Measurements from ENCODE around the gene HELT.

Gene HELT

DNA sequence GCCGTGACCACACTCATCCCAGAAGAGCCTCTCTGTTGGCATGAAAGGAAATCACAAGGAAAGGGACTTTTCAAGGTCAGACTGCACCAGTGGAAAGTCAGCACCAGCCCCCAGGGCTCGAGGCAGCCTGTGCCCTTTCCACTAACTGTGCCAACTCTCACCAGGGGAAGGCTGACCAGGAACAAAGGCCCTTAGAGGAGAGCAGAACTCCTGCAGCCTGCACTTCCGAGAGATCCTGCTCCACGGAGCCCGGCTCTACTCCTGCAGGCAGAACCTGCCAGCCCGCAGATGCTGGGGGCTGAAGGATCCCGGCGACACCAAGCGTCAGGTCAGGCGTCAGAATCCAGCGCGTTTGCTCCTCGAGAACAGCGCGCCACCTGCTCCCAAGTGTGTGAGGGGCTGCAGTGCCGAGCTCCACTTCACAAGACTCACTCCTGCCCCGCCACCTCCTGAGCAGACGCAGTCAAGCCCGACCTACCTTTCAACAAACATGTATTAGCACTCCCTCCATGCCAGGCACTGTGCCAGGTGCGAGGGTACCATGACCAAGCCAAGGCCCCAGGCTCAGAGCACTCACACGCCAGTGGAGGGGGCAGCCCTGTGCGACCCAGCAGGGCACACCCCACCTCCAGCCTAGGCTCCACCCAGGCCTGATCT, 13.6 kb upstream of the HELT start:
- DNase-seq = no peak

DNA sequence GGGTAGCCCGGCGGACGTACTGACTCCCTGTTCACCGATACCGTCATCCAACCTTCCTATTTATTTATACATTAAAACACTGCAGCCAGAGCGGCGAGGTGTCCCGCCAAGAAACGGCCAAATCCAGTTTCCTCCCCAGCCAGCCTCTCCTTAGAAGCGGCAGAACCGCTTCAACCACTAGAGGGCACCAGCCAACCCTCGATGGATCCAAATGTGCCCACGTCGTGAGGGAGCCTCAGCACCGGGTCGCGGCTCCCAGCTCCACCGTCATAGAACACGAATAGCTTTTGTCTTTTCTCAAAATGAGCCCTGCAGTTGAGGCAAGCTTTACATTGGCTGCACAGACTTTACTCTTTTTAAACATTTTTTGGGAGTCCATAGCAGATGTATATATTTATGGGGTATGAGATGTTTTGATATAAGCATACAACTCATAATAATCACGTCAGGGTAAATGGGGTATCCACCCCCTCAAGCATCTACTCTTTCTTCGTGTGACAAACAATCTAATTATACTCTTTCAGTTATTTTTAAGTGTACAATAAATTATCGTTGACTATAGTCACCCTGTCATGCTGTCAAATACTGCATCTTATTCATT, 13.0 kb upstream of the HELT start:
- peak; percentile 89 to 95 (median 94) for DNase-seq

DNA sequence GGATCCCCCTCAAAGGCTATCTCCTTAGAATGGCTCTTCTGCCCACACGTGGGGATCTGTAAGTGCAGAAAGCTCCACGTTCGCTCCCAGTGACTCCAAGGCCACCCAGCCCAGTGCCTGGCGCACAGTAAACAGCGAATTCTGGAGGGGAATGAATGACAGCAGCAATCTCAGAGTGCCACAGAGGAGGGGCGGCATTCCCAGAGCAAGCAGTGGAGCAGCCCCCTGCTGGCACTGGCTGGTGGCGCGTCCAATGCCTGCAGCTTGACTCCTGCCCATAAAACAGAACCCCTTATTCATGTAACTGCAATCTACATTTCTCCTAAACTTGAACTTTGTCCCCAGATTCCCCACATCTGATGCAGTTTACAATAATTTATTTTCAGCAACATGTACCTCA, 6.9 kb upstream of the HELT start:
- DNase-seq = peak; percentile 38 to 59 (median 43)

- DNase-seq = no peak
Observed at GRCh38 chr4:185013417-185014125, 4.7 kb upstream of the HELT start.

DNA sequence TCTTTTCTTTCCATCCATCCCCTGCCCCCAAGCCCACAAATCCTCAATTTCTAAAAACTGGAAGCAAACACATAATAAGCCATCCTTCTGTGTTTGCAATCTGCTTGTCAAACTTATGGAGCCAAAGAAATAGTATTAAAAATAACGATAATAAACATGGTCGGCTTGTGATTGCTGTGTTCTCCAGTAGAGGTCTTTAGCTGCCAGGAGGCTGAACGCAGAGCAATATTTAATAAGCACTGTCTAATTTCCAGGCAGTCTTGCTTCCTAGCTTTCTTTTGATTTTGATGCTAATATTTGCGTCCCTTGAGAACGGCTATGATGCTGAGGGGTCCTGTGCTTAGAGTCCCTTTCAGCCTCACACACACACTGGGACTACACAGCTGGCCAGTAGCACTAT, 3.2 kb upstream of the HELT start:
- DNase-seq = no peak

DNA sequence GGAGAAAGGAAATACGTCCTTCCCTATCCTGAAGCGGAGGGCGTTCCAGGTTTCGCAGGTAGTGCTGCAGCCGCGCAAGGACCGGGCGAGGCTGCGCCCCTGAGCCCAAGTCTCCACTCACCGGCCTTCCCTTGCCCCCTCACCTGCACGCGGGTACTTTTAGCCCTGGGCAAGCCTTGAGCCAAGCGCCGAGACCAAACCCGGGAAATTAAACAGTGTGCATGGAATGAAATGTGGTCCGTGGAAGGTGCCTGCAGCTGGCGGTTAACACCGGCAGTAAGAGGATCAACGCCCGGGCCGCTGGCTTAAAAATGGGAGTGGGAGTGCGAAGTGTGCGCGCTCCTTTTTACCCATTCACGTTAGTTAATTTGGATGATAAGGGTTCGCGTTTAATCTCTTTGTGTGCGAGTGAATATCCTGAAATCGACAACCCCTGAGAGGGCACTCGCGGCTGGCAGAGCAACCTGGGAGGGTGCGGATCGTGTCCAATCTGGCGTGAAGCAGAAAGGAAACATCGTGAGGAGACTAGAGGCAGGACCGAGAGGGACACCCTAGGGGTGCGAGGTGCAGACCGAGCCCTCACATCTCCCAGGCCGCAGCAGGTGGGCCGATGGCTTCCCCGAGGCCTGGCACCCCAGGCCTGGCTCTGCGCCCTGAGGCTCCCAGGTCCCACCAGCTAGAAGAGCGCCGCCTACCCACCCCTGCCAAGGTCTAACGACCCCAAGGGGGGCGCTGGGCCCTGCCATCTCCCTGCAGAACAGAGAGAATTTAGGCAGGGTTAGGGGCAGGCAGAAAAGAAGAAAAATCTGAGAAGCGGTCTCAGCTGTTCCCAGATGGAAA, 2.0 kb upstream of the HELT start:
- DNase-seq = no peak

GRCh38 chr4:185016946-185017758, 1.1 kb upstream of the HELT start:
- no peak for DNase-seq

DNA sequence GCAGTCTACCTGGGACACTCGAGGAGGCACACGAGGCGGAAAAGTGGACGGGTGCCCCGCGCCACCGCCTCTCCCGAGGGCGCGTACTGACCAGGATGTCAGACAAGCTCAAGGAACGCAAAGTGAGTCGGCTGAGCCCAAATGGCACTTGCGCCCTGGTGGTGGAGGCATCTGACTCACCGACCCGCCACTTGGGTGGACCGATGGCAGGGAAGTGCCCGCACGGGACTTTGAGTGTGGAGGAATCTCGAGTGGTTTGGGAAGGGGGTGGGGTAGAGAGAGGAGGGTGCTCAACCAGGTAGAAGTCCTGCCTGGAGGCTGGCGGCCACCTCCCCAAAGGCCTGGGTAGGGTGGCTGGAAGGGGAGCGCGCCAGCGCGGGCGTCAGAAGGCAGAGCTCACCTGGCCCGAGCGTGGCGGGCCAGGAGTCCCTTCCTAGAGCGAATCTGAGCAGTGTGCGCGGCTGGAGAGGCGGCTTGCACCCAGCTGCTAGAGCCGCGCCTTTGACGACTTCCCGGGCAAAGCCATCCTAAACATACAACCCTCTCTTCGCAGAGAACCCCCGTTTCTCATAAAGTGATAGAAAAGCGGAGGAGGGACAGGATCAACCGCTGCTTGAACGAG, 655 bp downstream of the HELT start:
- DNase-seq = no peak

DNA sequence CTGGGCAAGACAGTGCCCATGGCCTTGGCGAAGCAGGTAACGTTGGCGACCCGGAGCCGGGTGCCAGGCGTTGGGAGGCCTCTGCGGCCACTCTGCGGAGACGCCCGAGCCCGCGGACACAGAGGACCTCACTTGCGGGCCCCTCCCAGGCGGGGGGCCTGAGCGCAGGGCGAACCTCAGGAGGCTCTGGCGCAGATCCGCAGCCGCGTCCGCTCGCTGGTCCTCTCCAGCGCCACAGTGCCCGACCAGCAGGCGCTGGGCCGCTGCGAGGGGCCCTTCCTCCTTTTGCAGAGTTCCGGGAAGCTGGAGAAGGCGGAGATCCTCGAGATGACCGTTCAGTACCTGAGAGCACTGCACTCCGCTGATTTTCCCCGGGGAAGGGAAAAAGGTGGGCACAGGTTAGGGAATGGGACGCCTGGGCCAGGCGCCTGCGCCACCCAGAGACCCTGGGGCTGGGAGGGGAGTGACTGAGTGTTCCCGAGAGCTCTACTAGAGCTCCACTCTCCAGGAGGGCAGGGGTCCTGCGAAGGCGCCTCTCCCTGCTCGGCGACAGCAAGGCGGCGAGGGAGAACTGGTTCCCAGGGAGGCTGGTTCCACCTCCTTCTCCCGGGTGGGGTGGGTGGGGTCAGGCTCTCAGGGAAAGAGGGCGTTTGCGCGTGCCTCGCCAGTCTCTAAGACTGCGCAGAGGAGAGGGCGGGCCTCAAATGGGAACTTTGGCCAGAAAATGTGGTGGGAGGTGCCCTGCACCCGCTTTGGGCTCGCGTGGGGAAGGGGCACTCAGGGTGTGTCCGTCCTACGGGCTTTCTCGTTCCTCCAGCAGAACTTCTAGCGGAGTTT, 1.4 kb downstream of the HELT start:
- no peak for DNase-seq

- DNase-seq = no peak
Observed at GRCh38 chr4:185020293-185020808, 2.1 kb downstream of the HELT start.

DNA sequence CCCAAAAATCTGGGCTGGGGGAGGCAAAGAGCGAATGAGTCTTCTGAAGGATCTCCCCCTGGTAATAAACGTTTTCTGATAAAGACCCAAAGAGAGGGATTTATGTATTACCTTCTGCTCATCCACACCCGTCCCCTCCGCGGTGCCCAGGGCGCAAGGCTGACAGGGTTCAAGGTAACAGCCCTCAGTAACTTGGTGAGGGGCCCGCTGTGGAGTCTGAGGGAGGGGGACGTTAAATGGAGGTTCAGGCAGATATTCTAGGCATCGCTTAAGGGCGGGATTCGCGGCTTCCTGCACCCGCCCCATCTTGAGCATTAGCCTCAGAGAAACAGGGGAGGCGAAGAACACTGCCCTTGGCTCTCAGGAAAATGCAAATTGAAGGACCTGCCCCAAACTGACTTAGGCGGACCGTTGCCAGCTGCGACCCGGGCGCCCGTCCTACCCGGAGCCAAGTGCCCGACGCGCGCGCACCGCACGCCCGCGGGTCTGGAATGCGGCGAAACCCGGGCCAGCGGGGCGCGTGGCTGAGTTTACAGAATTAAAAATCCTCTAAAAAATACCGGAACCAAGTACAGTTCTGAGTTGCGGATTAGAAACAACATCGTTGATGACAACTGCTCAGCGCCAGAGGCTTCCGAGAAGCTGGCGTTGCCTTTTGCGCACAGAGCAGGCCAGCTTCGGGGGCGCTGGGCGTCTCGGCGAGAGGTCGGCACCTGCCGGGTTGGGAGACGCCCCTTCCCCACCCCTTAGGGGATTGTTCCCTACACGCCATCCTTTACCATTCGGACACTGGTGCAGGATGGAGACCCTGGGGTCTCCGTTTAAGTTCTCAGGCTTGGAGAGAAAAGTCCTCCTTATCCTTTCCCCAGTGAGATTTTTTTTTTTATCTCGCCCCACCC, 2.8 kb downstream of the HELT start:
- DNase-seq = no peak

- no peak for DNase-seq
Observed at GRCh38 chr4:185023471-185023870, 5.2 kb downstream of the HELT start.

DNA sequence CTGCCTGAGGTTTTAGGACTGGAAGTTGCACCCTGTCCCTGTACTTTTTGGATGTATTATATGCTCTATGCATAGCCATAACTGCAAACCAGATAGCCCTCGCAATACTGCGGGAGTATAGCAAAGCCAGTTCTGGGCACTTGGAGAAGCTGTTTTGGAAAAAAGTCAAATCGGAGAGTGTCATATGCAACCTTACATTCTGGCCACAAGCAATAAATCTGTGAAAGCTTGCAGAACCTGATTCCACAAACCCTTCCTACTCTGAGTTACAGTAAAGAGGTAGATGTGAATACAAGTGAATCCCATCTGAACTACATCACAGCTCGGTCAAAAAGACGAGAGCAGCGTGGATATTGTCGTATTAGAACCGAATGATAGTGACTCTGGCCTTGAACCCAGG, 10.3 kb downstream of the HELT start:
- DNase-seq = no peak

DNA sequence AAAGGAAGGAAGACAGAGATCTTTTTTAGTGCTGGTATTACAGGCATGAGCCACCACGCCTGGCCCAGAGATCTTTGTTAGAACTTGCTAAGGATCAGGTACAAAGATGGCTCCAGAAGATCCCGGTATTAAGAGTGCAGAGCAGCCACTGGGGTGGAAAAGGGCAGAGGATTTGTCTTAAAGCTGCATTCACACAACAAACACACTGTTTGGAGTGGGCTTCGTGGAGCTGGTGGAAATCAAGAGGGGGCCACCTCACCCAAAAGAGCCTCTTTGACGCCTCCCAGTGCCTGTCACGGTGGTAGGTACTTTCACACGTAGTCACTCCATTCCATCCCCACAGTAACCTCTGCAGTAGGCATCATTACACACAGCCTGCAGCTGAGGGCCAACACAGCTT, 13.3 kb downstream of the HELT start:
- DNase-seq = no peak

DNA sequence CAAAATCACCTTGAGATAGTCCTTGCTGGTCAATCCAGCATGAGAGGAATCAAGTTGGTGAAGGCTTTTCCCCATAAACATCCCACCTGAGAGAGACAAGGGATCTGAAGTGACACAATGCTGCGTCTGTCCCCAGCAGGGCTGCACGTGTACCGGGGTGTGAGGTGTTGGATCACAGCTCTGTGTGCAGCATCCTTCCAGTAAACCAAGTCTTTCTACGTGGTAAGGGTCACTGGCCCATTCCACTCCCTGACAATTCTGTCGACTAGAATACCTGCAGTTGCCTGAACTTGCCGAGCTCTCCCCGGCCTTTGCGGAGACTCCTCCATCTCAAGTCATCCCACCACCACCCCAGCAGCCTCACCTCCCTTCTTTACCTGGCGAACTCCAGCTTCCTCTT, 14.8 kb downstream of the HELT start:
- DNase-seq = no peak

DNA sequence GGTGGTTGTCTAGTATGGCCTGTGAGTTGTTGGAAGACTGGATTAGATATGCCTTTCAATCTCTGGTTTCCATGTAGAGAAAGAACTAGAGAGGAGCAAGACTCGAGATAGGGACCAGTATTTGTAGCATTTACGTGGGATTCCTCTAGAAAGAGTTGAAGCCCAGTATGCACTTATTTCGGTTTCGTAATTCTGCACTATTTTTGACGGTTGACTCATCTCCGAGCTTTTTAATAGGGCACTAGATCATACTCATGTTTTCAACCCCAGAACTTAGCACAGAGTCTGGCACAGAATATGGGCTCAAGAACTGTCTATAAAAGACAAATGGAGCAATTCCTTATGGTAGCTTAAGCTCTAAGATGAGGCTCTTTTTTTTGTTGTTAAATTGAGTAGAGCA, 15.7 kb downstream of the HELT start:
- peak; percentile 12 to 52 (median 39) for DNase-seq

GRCh38 chr4:185035284-185035683, 17.0 kb downstream of the HELT start:
- no peak for DNase-seq

- no peak for DNase-seq
Observed at GRCh38 chr4:185036019-185036418, 17.7 kb downstream of the HELT start.

GRCh38 chr4:185036842-185037241, 18.6 kb downstream of the HELT start:
- DNase-seq = no peak
